IMR-90 (cell line): ENCODE results near the gene ZNF213.

Source experiments
- BHLHE40 ChIP-seq: fragments of 150-350 bp; IDR thresholded peaks from 2 replicates; pipeline ENCODE4 v1.6.1; 2016; ENCODE audit warnings: mild to moderate bottlenecking, low read depth, low read length
- CEBPB ChIP-seq: IDR thresholded peaks from 2 replicates; pipeline ENCODE4 v1.6.1; 2012; ENCODE audit warnings: low read depth, low read length, improper control_type of control experiment
- MAFK ChIP-seq: IDR thresholded peaks from 2 replicates; pipeline ENCODE4 v1.6.1; 2012; ENCODE audit warnings: low read depth, low read length, improper control_type of control experiment
- MAZ ChIP-seq: IDR thresholded peaks from 2 replicates; pipeline ENCODE4 v1.6.1; 2012; ENCODE audit warnings: low read depth, mild to moderate bottlenecking, low read length, improper control_type of control experiment, moderate library complexity, borderline replicate concordance
- MXI1 ChIP-seq: IDR thresholded peaks from 2 replicates; pipeline ENCODE4 v1.6.1; 2012; ENCODE audit warnings: low read depth, mild to moderate bottlenecking, low read length, moderate library complexity, borderline replicate concordance
- NFE2L2 ChIP-seq: fragments of 150-350 bp; IDR thresholded peaks from 2 replicates; pipeline ENCODE4 v1.6.1; 2016; ENCODE audit warnings: low read depth, mild to moderate bottlenecking, low read length
- POLR2A ChIP-seq: IDR thresholded peaks from 2 replicates; pipeline ENCODE4 v1.6.1; 2012; ENCODE audit warnings: mild to moderate bottlenecking, low read depth, low read length
- RFX5 ChIP-seq: IDR thresholded peaks from 2 replicates; pipeline ENCODE4 v1.8.0; 2012; ENCODE audit warnings: low read depth, mild to moderate bottlenecking, low read length, moderate library complexity
- TF ChIP-seq, protein P1 (sequence below): conservative IDR thresholded peaks from 2 replicates; pipeline ENCODE4 v1.5.1; 2012; ENCODE audit warnings: mild to moderate bottlenecking, low read depth, low read length, improper control_type of control experiment
- TF ChIP-seq, protein P2 (sequence below): fragments of 150-350 bp; IDR thresholded peaks from 2 replicates; pipeline ENCODE4 v1.6.1; 2017; ENCODE audit warnings: mild to moderate bottlenecking, antibody characterized with exemption, low read length, low read depth
- TF ChIP-seq, protein P3 (sequence below): fragments of 150-350 bp; IDR thresholded peaks from 2 replicates; pipeline ENCODE4 v1.6.1; 2016; ENCODE audit warnings: low read depth, mild to moderate bottlenecking, low read length, moderate library complexity, borderline replicate concordance

DNA sequence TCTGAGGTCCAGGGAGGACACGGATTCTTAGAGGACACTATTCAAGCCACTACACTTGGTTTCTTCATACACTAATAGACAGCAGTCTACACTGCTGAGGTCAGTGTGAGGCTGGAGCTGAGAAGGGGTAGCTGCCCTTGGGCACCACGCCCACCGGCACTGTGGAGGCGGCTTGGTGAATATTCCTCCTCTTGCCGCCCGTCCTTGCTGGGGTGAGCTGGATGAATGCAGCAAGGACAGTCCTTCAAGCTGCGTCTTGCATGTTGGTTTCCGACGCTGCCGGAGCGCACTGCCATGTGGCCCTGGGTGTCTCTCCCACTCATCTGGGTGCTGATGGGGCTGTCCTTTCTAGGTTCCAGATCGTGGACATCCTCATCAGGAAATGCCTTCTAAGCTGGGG, 19.8 kb upstream of the ZNF213 start:
- TF ChIP-seq, protein P1, sequence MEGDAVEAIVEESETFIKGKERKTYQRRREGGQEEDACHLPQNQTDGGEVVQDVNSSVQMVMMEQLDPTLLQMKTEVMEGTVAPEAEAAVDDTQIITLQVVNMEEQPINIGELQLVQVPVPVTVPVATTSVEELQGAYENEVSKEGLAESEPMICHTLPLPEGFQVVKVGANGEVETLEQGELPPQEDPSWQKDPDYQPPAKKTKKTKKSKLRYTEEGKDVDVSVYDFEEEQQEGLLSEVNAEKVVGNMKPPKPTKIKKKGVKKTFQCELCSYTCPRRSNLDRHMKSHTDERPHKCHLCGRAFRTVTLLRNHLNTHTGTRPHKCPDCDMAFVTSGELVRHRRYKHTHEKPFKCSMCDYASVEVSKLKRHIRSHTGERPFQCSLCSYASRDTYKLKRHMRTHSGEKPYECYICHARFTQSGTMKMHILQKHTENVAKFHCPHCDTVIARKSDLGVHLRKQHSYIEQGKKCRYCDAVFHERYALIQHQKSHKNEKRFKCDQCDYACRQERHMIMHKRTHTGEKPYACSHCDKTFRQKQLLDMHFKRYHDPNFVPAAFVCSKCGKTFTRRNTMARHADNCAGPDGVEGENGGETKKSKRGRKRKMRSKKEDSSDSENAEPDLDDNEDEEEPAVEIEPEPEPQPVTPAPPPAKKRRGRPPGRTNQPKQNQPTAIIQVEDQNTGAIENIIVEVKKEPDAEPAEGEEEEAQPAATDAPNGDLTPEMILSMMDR: no peak
- TF ChIP-seq POLR2A (no peak), RFX5 (no peak), MAFK (no peak), CEBPB (no peak), NFE2L2 (no peak), MAZ (no peak), BHLHE40 (no peak), MXI1 (no peak)
- TF ChIP-seq, protein P2, sequence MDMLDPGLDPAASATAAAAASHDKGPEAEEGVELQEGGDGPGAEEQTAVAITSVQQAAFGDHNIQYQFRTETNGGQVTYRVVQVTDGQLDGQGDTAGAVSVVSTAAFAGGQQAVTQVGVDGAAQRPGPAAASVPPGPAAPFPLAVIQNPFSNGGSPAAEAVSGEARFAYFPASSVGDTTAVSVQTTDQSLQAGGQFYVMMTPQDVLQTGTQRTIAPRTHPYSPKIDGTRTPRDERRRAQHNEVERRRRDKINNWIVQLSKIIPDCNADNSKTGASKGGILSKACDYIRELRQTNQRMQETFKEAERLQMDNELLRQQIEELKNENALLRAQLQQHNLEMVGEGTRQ: no peak
- TF ChIP-seq, protein P3, sequence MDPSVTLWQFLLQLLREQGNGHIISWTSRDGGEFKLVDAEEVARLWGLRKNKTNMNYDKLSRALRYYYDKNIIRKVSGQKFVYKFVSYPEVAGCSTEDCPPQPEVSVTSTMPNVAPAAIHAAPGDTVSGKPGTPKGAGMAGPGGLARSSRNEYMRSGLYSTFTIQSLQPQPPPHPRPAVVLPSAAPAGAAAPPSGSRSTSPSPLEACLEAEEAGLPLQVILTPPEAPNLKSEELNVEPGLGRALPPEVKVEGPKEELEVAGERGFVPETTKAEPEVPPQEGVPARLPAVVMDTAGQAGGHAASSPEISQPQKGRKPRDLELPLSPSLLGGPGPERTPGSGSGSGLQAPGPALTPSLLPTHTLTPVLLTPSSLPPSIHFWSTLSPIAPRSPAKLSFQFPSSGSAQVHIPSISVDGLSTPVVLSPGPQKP: no peak
